Endothelial cell of umbilical vein (primary cell): ENCODE measurements around the gene SLC7A6. TPM values are rescaled to one million over a fixed set of nuclear protein-coding genes. Genes with fewer than 3 reads are reported as not detected.

Experiments used
- BruUV-seq: library from RNA; stranded (reverse); fragments of 400-500 nt; replicated peaks from 2 replicates; lab custom pipeline; 2021; lab: Mats Ljungman, UMichigan
- CTCF ChIA-PET: fragments of 300-600, 350-600 bp; sonication (Branson Sonifier 250); formaldehyde crosslinking; loops from one replicate; lab custom pipeline; 2021; ENCODE audit warnings: antibody characterized with exemption, inconsistent platforms; lab: Charles Lee
- POLR2A ChIA-PET: fragments of 300-600, 350-600 bp; sonication (Branson Sonifier 250); formaldehyde crosslinking; loops from one replicate; lab custom pipeline; 2021; ENCODE audit warnings: antibody characterized with exemption, inconsistent platforms; lab: Charles Lee
- DNase-seq: peaks from one replicate; pipeline ENCODE4 v3.0.0-alpha.2; 2011; ENCODE audit warnings: low read depth, low spot score
- FAIRE-seq: peaks from 2 replicates; lab custom pipeline; 2011; peaks lifted over from hg19 to GRCh38; lab: Jason Lieb, UNC
- H2AFZ ChIP-seq: 2 replicates; pipeline ENCODE4 v1.6.0; 2012; ENCODE audit warnings: low read depth, low read length, control low read depth, inconsistent platforms
- H3K27ac ChIP-seq: 2 replicates; pipeline ENCODE4 v1.5.1; 2011; ENCODE audit warnings: low read depth, mild to moderate bottlenecking, control low read depth, low read length, moderate library complexity; ENCODE audit not compliant: insufficient read depth
- H3K27me3 ChIP-seq, 2 experiments: 2 replicates each; pipeline versions ENCODE4 v1.6.0 to v1.6.1; 2011; ENCODE audit warnings: low read length in 2 of 2, mixed read lengths in 1 of 2; ENCODE audit not compliant: control insufficient read depth in 2 of 2, insufficient read depth in 2 of 2
- H3K36me3 ChIP-seq, 2 experiments: 2 replicates in 1 of 2; 3 replicates in 1 of 2; pipeline ENCODE4 v1.5.1; 2011; ENCODE audit warnings: low read length in 2 of 2, mild to moderate bottlenecking in 1 of 2, moderate library complexity in 1 of 2; ENCODE audit not compliant: control insufficient read depth in 2 of 2, insufficient read depth in 2 of 2; ENCODE audit errors: extremely low read depth in 1 of 2
- H3K4me1 ChIP-seq: 3 replicates; pipeline ENCODE4 v1.5.1; 2011; ENCODE audit warnings: mild to moderate bottlenecking, low read length; ENCODE audit not compliant: control insufficient read depth, insufficient read depth; ENCODE audit errors: extremely low read depth
- H3K4me2 ChIP-seq: 2 replicates; pipeline ENCODE4 v1.6.1; 2011; ENCODE audit warnings: low read length, control low read depth, mixed read lengths; ENCODE audit not compliant: insufficient read depth
- H3K4me3 ChIP-seq, 3 experiments: fragments of 200-600 bp in 1 of 3; sonication (generic), shearing (Covaris generic) in 1 of 3; replicated peaks in 1 of 3; 2 replicates each; pipeline ENCODE4 v1.5.1; 2011 to 2016; ENCODE audit warnings: control low read depth in 3 of 3, low read length in 3 of 3, mild to moderate bottlenecking in 2 of 3, inconsistent platforms in 1 of 3, low read depth in 1 of 3, moderate library complexity in 1 of 3; ENCODE audit not compliant: insufficient read depth in 1 of 3
- H3K79me2 ChIP-seq: 2 replicates; pipeline ENCODE4 v1.6.0; 2012; ENCODE audit warnings: low read length, inconsistent platforms; ENCODE audit not compliant: control insufficient read depth, insufficient read depth
- H3K9ac ChIP-seq: replicated peaks from 2 replicates; pipeline ENCODE3; 2011; ENCODE audit warnings: low read length, control low read depth; ENCODE audit not compliant: insufficient read depth; ENCODE audit errors: extremely low read depth
- H3K9me1 ChIP-seq: replicated peaks from 3 replicates; pipeline ENCODE4 v1.6.0; 2011; ENCODE audit warnings: mild to moderate bottlenecking, low read length; ENCODE audit not compliant: control insufficient read depth, insufficient read depth; ENCODE audit errors: extremely low read depth
- H3K9me3 ChIP-seq: replicated peaks from 2 replicates; pipeline ENCODE4 v1.5.1; 2012; ENCODE audit warnings: low read length, inconsistent platforms; ENCODE audit not compliant: control insufficient read depth, insufficient read depth
- H4K20me1 ChIP-seq: replicated peaks from 2 replicates; pipeline ENCODE3; 2011; ENCODE audit warnings: mild to moderate bottlenecking, low read length; ENCODE audit not compliant: control insufficient read depth, insufficient read depth; ENCODE audit errors: extremely low read depth
- CTCF ChIP-seq, 2 donors: IDR thresholded peaks; 1 replicate in 1 of 2; 2 replicates in 1 of 2; pipeline ENCODE4 v1.5.1; 2011; ENCODE audit warnings: low read length in 2 of 2, mild to moderate bottlenecking in 2 of 2, moderate library complexity in 2 of 2, control low read depth in 1 of 2, inconsistent platforms in 1 of 2, low read depth in 1 of 2; ENCODE audit not compliant: insufficient read depth in 1 of 2; ENCODE audit errors: extremely low read depth in 1 of 2
- EZH2 ChIP-seq: IDR thresholded peaks from 2 replicates; pipeline ENCODE4 v1.6.1; 2012; ENCODE audit warnings: borderline replicate concordance, low read depth, mild to moderate bottlenecking, moderate library complexity, low read length, inconsistent platforms; ENCODE audit not compliant: severe bottlenecking
- FOS ChIP-seq: IDR thresholded peaks from 2 replicates; pipeline ENCODE4 v1.6.1; 2011; ENCODE audit warnings: mild to moderate bottlenecking, low read length, moderate library complexity, borderline replicate concordance; ENCODE audit not compliant: insufficient read depth
- GATA2 ChIP-seq: IDR thresholded peaks from 2 replicates; pipeline ENCODE4 v1.7.0; 2011; ENCODE audit warnings: low read depth, mild to moderate bottlenecking, moderate library complexity, mixed read lengths, low read length; ENCODE audit not compliant: insufficient read length, insufficient read depth
- JUN ChIP-seq: IDR thresholded peaks from 2 replicates; pipeline ENCODE4 v1.6.1; 2011; ENCODE audit warnings: borderline replicate concordance, low read depth; ENCODE audit not compliant: insufficient read length, insufficient read depth
- MAX ChIP-seq: IDR thresholded peaks from 2 replicates; pipeline ENCODE4 v1.6.1; 2011; ENCODE audit not compliant: insufficient read depth, insufficient read length
- MYC ChIP-seq: IDR thresholded peaks from one replicate; pipeline ENCODE4 v1.6.1; 2011; ENCODE audit warnings: mild to moderate bottlenecking, low read depth, low read length
- POLR2A ChIP-seq: IDR thresholded peaks from 2 replicates; pipeline ENCODE4 v1.6.1; 2012; ENCODE audit warnings: low read depth, mild to moderate bottlenecking, control low read depth, low read length
- POLR2AphosphoS5 ChIP-seq: IDR thresholded peaks from 2 replicates; pipeline ENCODE4 v1.6.1; 2012; ENCODE audit warnings: low read depth, mild to moderate bottlenecking, control low read depth, low read length, moderate library complexity; ENCODE audit not compliant: insufficient read depth
- dilution Hi-C: fragments of 300-500 bp; cut with MboI; formaldehyde crosslinking; loops from one replicate; pipeline ENCODE4 v1.15.0; 2019; ENCODE audit warnings: low sequenced_read_pairs; ENCODE audit not compliant: extremely low pct_ligation_motif_present
- intact Hi-C: fragments of 100-400 bp; cut with micrococcal nuclease; formaldehyde crosslinking; loops from one replicate; pipeline ENCODE4 v1.10.0; 2022
- polyA plus RNA-seq, 4 experiments: library from polyadenylated mRNA; depleted of rRNA in 3 of 4; stranded (reverse) in 3 of 4; unstranded in 1 of 4; fragments of >200 nt; gene quantifications; 2 replicates each; pipeline versions ENCODE4 v1.2.1 to v1.2.3, GENCODE V29; 2011 to 2012; ENCODE audit warnings: missing spikeins in 1 of 4
- total RNA-seq: library from RNA; stranded (reverse); gene quantifications from 2 replicates; pipeline ENCODE4 v1.2.3, GENCODE V29; 2021

Gene SLC7A6
- total and polyA plus RNA-seq, 2 donors (not counting 3 experiments of a cell fraction or from before 2014, with no cell fraction given) = 68.0 to 86.5 TPM

GRCh38 chr16:68309799-68310198 lies 45.5 kb downstream of the SLC7A6 start:
- Histone ChIP-seq H3K36me3 (peaks cover 5 to 13% of the 10 kb centered on the region in 2 experiments), H3K9me3 (no peaks in the 10 kb centered on the region), H3K27me3 (no peaks in the 10 kb centered on the region), H3K79me2 (peaks cover 71% of the 10 kb centered on the region), H4K20me1 (no peaks in the 10 kb centered on the region), H3K4me1 (peaks cover 20% of the 10 kb centered on the region), H3K27ac (no peak overlapping the region), H2AFZ (no peak overlapping the region), H3K4me2 (peak overlapping the region; percentile 39), H3K9me1 (no peaks in the 10 kb centered on the region), H3K4me3 (peak overlapping the region; percentile 80 to 84 (median 83)), H3K9ac (peak overlapping the region; percentile 85)
- dilution Hi-C loops = no loop called here
- ChIA-PET POLR2A (no interaction called here), CTCF (interaction anchor here (1.2 kb wide), 1 partner anchor 46 kb away, joined by 3 read pairs; no protein-coding TSS in a partner anchor)
- intact Hi-C loops = loop anchor here (1.0 to 2.0 kb wide), 3 partner anchors 15 to 44 kb away; no protein-coding TSS in a partner anchor
- TF ChIP-seq POLR2AphosphoS5 (no peak), CTCF (IDR thresholded peaks at IDR 0.05; ENCODE audit: extremely low read depth in 1 of 2, insufficient read depth in 1 of 2, low read depth in 1 of 2, low read length in 2 of 2) (no peak), GATA2 (no peak), FOS (no peak), MYC (no peak), EZH2 (no peak), POLR2A (no peak), JUN (no peak), MAX (no peak)
- DNase-seq (no peak), FAIRE-seq (no peak)
- no TSS peak for BruUV-seq
